Activated CD8-positive, alpha-beta T cell treated with anti-CD3 and anti-CD28 coated beads for 36 hours (primary cell): ENCODE results near the gene NMNAT3. TPM values are rescaled to one million over a fixed set of nuclear protein-coding genes. Genes with fewer than 3 reads are reported as not detected.

Source experiments
- ATAC-seq: fragments of 200-7000 bp; cut with Tn5 transposase; one replicate; pipeline ENCODE4 v1.10.0; 2021; ENCODE audit warnings: mild to moderate bottlenecking, moderate library complexity
- CTCF ChIA-PET: fragments of 350-600 bp; sonication (Branson Sonifier 250); formaldehyde crosslinking; loops from one replicate; lab custom pipeline; 2021; ENCODE audit warnings: antibody characterized with exemption; lab: Charles Lee
- POLR2A ChIA-PET: fragments of 350-600 bp; sonication (Branson Sonifier 250); formaldehyde crosslinking; loops from one replicate; lab custom pipeline; 2021; ENCODE audit warnings: antibody characterized with exemption; lab: Charles Lee
- DNase-seq: peaks from one replicate; pipeline ENCODE4 v3.0.0-alpha.2; 2020
- H3K27ac Mint-ChIP-seq: one replicate; pipeline ENCODE4 v1.8.0; 2021; ENCODE audit warnings: mild to moderate bottlenecking, mixed read lengths
- H3K27me3 Mint-ChIP-seq: one replicate; pipeline ENCODE4 v1.8.0; 2021; ENCODE audit warnings: mixed read lengths
- H3K36me3 Mint-ChIP-seq: one replicate; pipeline ENCODE4 v1.8.0; 2021; ENCODE audit warnings: low read depth, mixed read lengths
- H3K4me1 Mint-ChIP-seq: one replicate; pipeline ENCODE4 v1.8.0; 2021; ENCODE audit warnings: low read depth, mixed read lengths
- H3K4me3 Mint-ChIP-seq: one replicate; pipeline ENCODE4 v1.8.0; 2021; ENCODE audit warnings: mild to moderate bottlenecking, moderate library complexity, mixed read lengths
- H3K9me3 Mint-ChIP-seq: one replicate; pipeline ENCODE4 v1.8.0; 2021; ENCODE audit warnings: mixed read lengths
- CTCF ChIP-seq: fragments of 200-600 bp; IDR thresholded peaks from one replicate; pipeline ENCODE4 v1.8.0; 2022; ENCODE audit warnings: antibody characterized with exemption, mild to moderate bottlenecking
- intact Hi-C: fragments of 100-400 bp; cut with micrococcal nuclease; formaldehyde crosslinking; loops from one replicate; pipeline ENCODE4 v1.10.0; 2022
- total RNA-seq, 2 experiments: library from RNA; stranded (reverse); gene quantifications; one replicate each; pipeline ENCODE4 v1.2.3, GENCODE V29; 2021

The NMNAT3 gene
- total RNA-seq, 2 experiments from 2014 or later: 4.3 to 4.5 TPM

GRCh38 chr3:139537361-139537760 lies 140.4 kb downstream of the NMNAT3 start:
- no peak for DNase-seq
- Mint-ChIP-seq H3K4me1 (peaks cover 24% of the 10 kb centered on the region), H3K4me3 (no peak overlapping the region), H3K27me3 (peaks cover 39% of the 10 kb centered on the region), H3K36me3 (no peaks in the 10 kb centered on the region), H3K9me3 (no peaks in the 10 kb centered on the region), H3K27ac (no peak overlapping the region)
- CTCF ChIA-PET: no interaction called here
- intact Hi-C loops: no loop called here
- ATAC-seq: no peak
- no peak for TF ChIP-seq CTCF
- POLR2A ChIA-PET: no interaction called here

- peaks cover 25% of the 10 kb centered on the region for H3K27me3 Mint-ChIP-seq
- H3K36me3 Mint-ChIP-seq: no peaks in the 10 kb centered on the region
- ChIA-PET POLR2A (no interaction called here), CTCF (no interaction called here)
- ATAC-seq (no peak), DNase-seq (no peak)
- H3K4me1 Mint-ChIP-seq: peaks cover 17% of the 10 kb centered on the region
- no peak overlapping the region for H3K27ac Mint-ChIP-seq
- no peaks in the 10 kb centered on the region for H3K9me3 Mint-ChIP-seq
- H3K4me3 Mint-ChIP-seq: no peak overlapping the region
- no peak for TF ChIP-seq CTCF
- intact Hi-C loops: no loop called here
Observed at GRCh38 chr3:139534992-139535879, 142.5 kb downstream of the NMNAT3 start.

GRCh38 chr3:139534455-139534812 lies 143.3 kb downstream of the NMNAT3 start:
- DNase-seq (no peak), ATAC-seq (no peak)
- Mint-ChIP-seq H3K4me3 (no peak overlapping the region), H3K4me1 (peaks cover 13% of the 10 kb centered on the region), H3K9me3 (no peaks in the 10 kb centered on the region), H3K36me3 (no peaks in the 10 kb centered on the region), H3K27me3 (peaks cover 21% of the 10 kb centered on the region), H3K27ac (no peak overlapping the region)
- ChIA-PET CTCF (no interaction called here), POLR2A (no interaction called here)
- intact Hi-C loops: no loop called here
- no peak for TF ChIP-seq CTCF

GRCh38 chr3:139533781-139534454 lies 143.9 kb downstream of the NMNAT3 start:
- intact Hi-C loops: no loop called here
- Mint-ChIP-seq H3K4me3 (no peak overlapping the region), H3K4me1 (peaks cover 12% of the 10 kb centered on the region), H3K27me3 (peaks cover 17% of the 10 kb centered on the region), H3K36me3 (no peaks in the 10 kb centered on the region), H3K9me3 (no peaks in the 10 kb centered on the region), H3K27ac (no peak overlapping the region)
- CTCF ChIA-PET: no interaction called here
- POLR2A ChIA-PET: no interaction called here
- DNase-seq (no peak), ATAC-seq (no peak)
- TF ChIP-seq CTCF: no peak

GRCh38 chr3:139532976-139533375 lies 144.8 kb downstream of the NMNAT3 start:
- no peaks in the 10 kb centered on the region for H3K36me3 Mint-ChIP-seq
- no peak for TF ChIP-seq CTCF
- CTCF ChIA-PET: no interaction called here

More at GRCh38 chr3:139532976-139533375, 144.8 kb downstream of the NMNAT3 start:
- Mint-ChIP-seq H3K27ac (no peak overlapping the region), H3K9me3 (no peaks in the 10 kb centered on the region), H3K27me3 (peaks cover 8% of the 10 kb centered on the region), H3K4me1 (peaks cover 2% of the 10 kb centered on the region), H3K4me3 (no peak overlapping the region)
- intact Hi-C loops: no loop called here
- POLR2A ChIA-PET: no interaction called here
- DNase-seq (no peak), ATAC-seq (no peak)
